ENCODE data around the gene KHDRBS2. TPM values are rescaled to one million over a fixed set of nuclear protein-coding genes. Genes with fewer than 3 reads are reported as not detected.

KHDRBS2 gene
- total RNA-seq, 1 donor: not detected

GRCh38 chr6:62102387-62102786, 183.6 kb downstream of the KHDRBS2 start:
- Histone ChIP-seq H3K27ac (ENCODE audit: low read depth, low read length) (no peak overlapping the region), H3K36me3 (ENCODE audit: insufficient read depth, low read length) (no peaks in the 10 kb centered on the region), H2AFZ (ENCODE audit: low read length) (no peak overlapping the region), H3K79me2 (ENCODE audit: insufficient read depth, low read length) (no peaks in the 10 kb centered on the region), H3K9me3 (ENCODE audit: low read depth, low read length) (no peaks in the 10 kb centered on the region), H3K27me3 (ENCODE audit: insufficient read depth, low read length) (no peaks in the 10 kb centered on the region), H3K4me1 (ENCODE audit: insufficient read depth, low read length) (no peaks in the 10 kb centered on the region), H4K20me1 (ENCODE audit: insufficient read depth, low read length) (no peaks in the 10 kb centered on the region), H3K4me3 (ENCODE audit: insufficient read depth, low read length) (no peak overlapping the region), H3K4me2 (ENCODE audit: insufficient read depth, low read length) (no peak overlapping the region)
- DNase-seq (ENCODE audit: insufficient read length, low spot score, missing footprints): peak; percentile 15
- TF ChIP-seq CTCF (IDR thresholded peaks at IDR 0.05; ENCODE audit: extremely low read depth, low read depth, low read length): no peak

GRCh38 chr6:62090442-62091229, 195.4 kb downstream of the KHDRBS2 start:
- no peak for TF ChIP-seq CTCF (IDR thresholded peaks at IDR 0.05; ENCODE audit: extremely low read depth, low read depth, low read length)
- Histone ChIP-seq H2AFZ (ENCODE audit: low read length) (no peak overlapping the region), H4K20me1 (ENCODE audit: insufficient read depth, low read length) (no peaks in the 10 kb centered on the region), H3K79me2 (ENCODE audit: insufficient read depth, low read length) (no peaks in the 10 kb centered on the region), H3K4me1 (ENCODE audit: insufficient read depth, low read length) (no peaks in the 10 kb centered on the region), H3K9me3 (ENCODE audit: low read depth, low read length) (peaks cover 5% of the 10 kb centered on the region), H3K4me2 (ENCODE audit: insufficient read depth, low read length) (no peak overlapping the region), H3K36me3 (ENCODE audit: insufficient read depth, low read length) (no peaks in the 10 kb centered on the region), H3K27ac (ENCODE audit: low read depth, low read length) (no peak overlapping the region), H3K27me3 (ENCODE audit: insufficient read depth, low read length) (no peaks in the 10 kb centered on the region), H3K4me3 (ENCODE audit: insufficient read depth, low read length) (no peak overlapping the region)
- DNase-seq (ENCODE audit: insufficient read length, low spot score, missing footprints): no peak

GRCh38 chr6:62089781-62090180, 196.2 kb downstream of the KHDRBS2 start:
- no peak overlapping the region for H3K27ac ChIP-seq (ENCODE audit: low read depth, low read length)
- H4K20me1 ChIP-seq (ENCODE audit: insufficient read depth, low read length): no peaks in the 10 kb centered on the region
- no peaks in the 10 kb centered on the region for H3K27me3 ChIP-seq (ENCODE audit: insufficient read depth, low read length)
- no peak for TF ChIP-seq CTCF (IDR thresholded peaks at IDR 0.05; ENCODE audit: extremely low read depth, low read depth, low read length)
- no peak overlapping the region for H3K4me2 ChIP-seq (ENCODE audit: insufficient read depth, low read length)
- H2AFZ ChIP-seq (ENCODE audit: low read length): no peak overlapping the region
- H3K36me3 ChIP-seq (ENCODE audit: insufficient read depth, low read length): no peaks in the 10 kb centered on the region
- no peak overlapping the region for H3K4me3 ChIP-seq (ENCODE audit: insufficient read depth, low read length)
- DNase-seq (ENCODE audit: insufficient read length, low spot score, missing footprints): no peak
- H3K4me1 ChIP-seq (ENCODE audit: insufficient read depth, low read length): no peaks in the 10 kb centered on the region
- peaks cover 5% of the 10 kb centered on the region for H3K9me3 ChIP-seq (ENCODE audit: low read depth, low read length)
- H3K79me2 ChIP-seq (ENCODE audit: insufficient read depth, low read length): no peaks in the 10 kb centered on the region

GRCh38 chr6:62086047-62086446, 200.0 kb downstream of the KHDRBS2 start:
- Histone ChIP-seq H4K20me1 (ENCODE audit: insufficient read depth, low read length) (no peaks in the 10 kb centered on the region), H3K27ac (ENCODE audit: low read depth, low read length) (no peak overlapping the region), H3K4me3 (ENCODE audit: insufficient read depth, low read length) (no peak overlapping the region), H3K4me2 (ENCODE audit: insufficient read depth, low read length) (no peak overlapping the region), H3K27me3 (ENCODE audit: insufficient read depth, low read length) (no peaks in the 10 kb centered on the region), H3K9me3 (ENCODE audit: low read depth, low read length) (peaks cover 5% of the 10 kb centered on the region), H3K79me2 (ENCODE audit: insufficient read depth, low read length) (no peaks in the 10 kb centered on the region), H2AFZ (ENCODE audit: low read length) (no peak overlapping the region), H3K4me1 (ENCODE audit: insufficient read depth, low read length) (no peaks in the 10 kb centered on the region), H3K36me3 (ENCODE audit: insufficient read depth, low read length) (no peaks in the 10 kb centered on the region)
- no peak for DNase-seq (ENCODE audit: insufficient read length, low spot score, missing footprints)
- no peak for TF ChIP-seq CTCF (IDR thresholded peaks at IDR 0.05; ENCODE audit: extremely low read depth, low read depth, low read length)
